GF-D8 (cell line): ENCODE measurements around the gene INSR.

Experiments
- DNase-seq: peaks from one replicate; lab custom pipeline; 2025; lab: John Stamatoyannopoulos, UW

INSR gene

GRCh38 chr19:7140137-7140536 is 154.1 kb downstream of the INSR start:
- DNase-seq, result no peak

GRCh38 chr19:7139095-7139494 is 155.1 kb downstream of the INSR start:
- no peak for DNase-seq

- DNase-seq, result no peak
These were observed 155.8 kb downstream of the INSR start for GRCh38 chr19:7138402-7138801.

GRCh38 chr19:7137120-7137519 is 157.1 kb downstream of the INSR start:
- no peak for DNase-seq

- DNase-seq, result no peak
These were observed 162.2 kb downstream of the INSR start for GRCh38 chr19:7132054-7132453.

- DNase-seq, result no peak
These were observed 164.2 kb downstream of the INSR start for GRCh38 chr19:7130043-7130442.

GRCh38 chr19:7126132-7126531 is 168.1 kb downstream of the INSR start:
- DNase-seq, result no peak

GRCh38 chr19:7125221-7125620 is 169.0 kb downstream of the INSR start:
- DNase-seq, result no peak

GRCh38 chr19:7124782-7125181 is 169.4 kb downstream of the INSR start:
- no peak for DNase-seq

GRCh38 chr19:7122701-7123100 is 171.5 kb downstream of the INSR start:
- no peak for DNase-seq

- DNase-seq, result no peak
These were observed 173.7 kb downstream of the INSR start for GRCh38 chr19:7120499-7120898.

GRCh38 chr19:7119582-7119981 is 174.6 kb downstream of the INSR start:
- no peak for DNase-seq

GRCh38 chr19:7117248-7117647 is 177.0 kb downstream of the INSR start:
- DNase-seq, result no peak

- DNase-seq, result no peak
These were observed 178.5 kb downstream of the INSR start for GRCh38 chr19:7115721-7116120.

GRCh38 chr19:7113233-7113632 is 181.0 kb downstream of the INSR start:
- DNase-seq, result no peak

GRCh38 chr19:7112675-7113074 is 181.5 kb downstream of the INSR start:
- DNase-seq, result no peak

GRCh38 chr19:7109678-7110289 is 184.4 kb downstream of the INSR start:
- DNase-seq, result no peak

- no peak for DNase-seq
These were observed 187.2 kb downstream of the INSR start for GRCh38 chr19:7106711-7107657.

- DNase-seq, result no peak
These were observed 189.3 kb downstream of the INSR start for GRCh38 chr19:7104747-7105447.

GRCh38 chr19:7101498-7102253 is 192.5 kb downstream of the INSR start:
- no peak for DNase-seq

- DNase-seq, result no peak
These were observed 194.7 kb downstream of the INSR start for GRCh38 chr19:7099597-7099921.
